ENCODE results near the gene INSYN2B. TPM values are rescaled to one million over a fixed set of nuclear protein-coding genes. Genes with fewer than 3 reads are reported as not detected.

INSYN2B gene
- total and polyA plus RNA-seq, 12 donors, result 0.08 to 0.94 (median 0.62) TPM; not detected in 2

DNA sequence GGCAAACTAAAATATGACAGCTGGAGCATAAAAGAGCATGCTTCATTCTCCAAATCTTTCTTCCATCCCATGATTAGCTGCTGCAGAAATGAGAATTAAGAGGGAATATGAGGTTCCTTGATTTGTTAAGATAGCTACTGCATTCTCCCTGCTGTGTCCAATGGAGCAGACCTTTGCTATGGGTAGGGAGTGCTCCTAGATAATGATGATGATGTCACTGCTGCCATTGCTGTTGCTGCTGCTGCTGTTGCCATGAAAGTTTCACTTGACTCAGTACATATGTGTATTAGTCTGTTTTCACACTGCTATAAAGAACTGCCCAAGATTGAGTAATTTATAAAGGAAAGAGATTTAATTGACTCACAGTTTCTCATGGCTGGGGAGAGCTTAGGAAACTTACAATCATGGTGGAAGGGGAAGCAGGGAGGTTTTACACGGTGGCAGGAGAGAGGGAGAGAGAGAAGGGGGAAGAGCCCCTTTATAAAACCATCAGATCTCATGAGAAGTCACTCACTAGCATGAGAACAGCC lies 128.9 kb downstream of the INSYN2B start:
- no peaks in the 10 kb centered on the region for H3K9me3 ChIP-seq (replicated peaks in 1 of 3)
- DNase-seq, result no peak
- no peak overlapping the region for H3K27ac ChIP-seq
- H3K27me3 ChIP-seq, result no peaks in the 10 kb centered on the region
- no peaks in the 10 kb centered on the region for H3K4me1 ChIP-seq (replicated peaks in 1 of 2)
- intact Hi-C loops (cut with DNase I), result no loop called here
- H3K4me3 ChIP-seq, result no peak overlapping the region
- TF ChIP-seq, protein P1, sequence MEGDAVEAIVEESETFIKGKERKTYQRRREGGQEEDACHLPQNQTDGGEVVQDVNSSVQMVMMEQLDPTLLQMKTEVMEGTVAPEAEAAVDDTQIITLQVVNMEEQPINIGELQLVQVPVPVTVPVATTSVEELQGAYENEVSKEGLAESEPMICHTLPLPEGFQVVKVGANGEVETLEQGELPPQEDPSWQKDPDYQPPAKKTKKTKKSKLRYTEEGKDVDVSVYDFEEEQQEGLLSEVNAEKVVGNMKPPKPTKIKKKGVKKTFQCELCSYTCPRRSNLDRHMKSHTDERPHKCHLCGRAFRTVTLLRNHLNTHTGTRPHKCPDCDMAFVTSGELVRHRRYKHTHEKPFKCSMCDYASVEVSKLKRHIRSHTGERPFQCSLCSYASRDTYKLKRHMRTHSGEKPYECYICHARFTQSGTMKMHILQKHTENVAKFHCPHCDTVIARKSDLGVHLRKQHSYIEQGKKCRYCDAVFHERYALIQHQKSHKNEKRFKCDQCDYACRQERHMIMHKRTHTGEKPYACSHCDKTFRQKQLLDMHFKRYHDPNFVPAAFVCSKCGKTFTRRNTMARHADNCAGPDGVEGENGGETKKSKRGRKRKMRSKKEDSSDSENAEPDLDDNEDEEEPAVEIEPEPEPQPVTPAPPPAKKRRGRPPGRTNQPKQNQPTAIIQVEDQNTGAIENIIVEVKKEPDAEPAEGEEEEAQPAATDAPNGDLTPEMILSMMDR (IDR thresholded peaks at IDR 0.05), result no peak
- no peaks in the 10 kb centered on the region for H3K36me3 ChIP-seq (replicated peaks in 1 of 2)
- 43 to 93% (median 69%) methylated on average over 1 of the region's 1 CpG for WGBS, 4 donors

DNA sequence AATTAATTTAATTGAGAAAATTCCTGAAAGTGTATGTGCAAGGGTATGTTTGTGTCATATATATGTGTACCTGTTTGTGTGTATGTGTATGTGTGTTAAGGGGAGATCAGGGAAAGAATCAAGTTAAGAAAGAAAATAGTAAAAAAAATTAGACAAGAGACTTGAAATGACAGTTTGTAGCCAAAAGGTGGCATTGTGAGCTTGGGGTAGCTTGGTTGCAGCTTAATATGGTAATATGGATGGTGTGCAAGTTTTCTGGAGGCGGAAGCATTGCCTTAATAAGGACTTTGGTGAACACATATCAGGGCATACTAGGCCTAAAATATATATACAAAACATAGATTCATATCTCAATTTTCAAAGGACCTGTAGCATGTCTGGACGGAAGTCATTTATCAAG lies 129.9 kb downstream of the INSYN2B start:
- Histone ChIP-seq H3K9me3 (replicated peaks in 1 of 3) (no peaks in the 10 kb centered on the region), H3K27me3 (no peaks in the 10 kb centered on the region), H3K36me3 (replicated peaks in 1 of 2) (no peaks in the 10 kb centered on the region), H3K4me3 (no peak overlapping the region), H3K27ac (no peak overlapping the region), H3K4me1 (replicated peaks in 1 of 2) (no peaks in the 10 kb centered on the region)
- no peak for TF ChIP-seq POLR2A (IDR thresholded peaks at IDR 0.05)
- TF ChIP-seq, protein P1 (IDR thresholded peaks at IDR 0.05), result no peak
- no peak for DNase-seq
- 93 to 97% (median 96%) methylated on average over 2 of the region's 2 CpGs for WGBS, 4 donors
- intact Hi-C loops (cut with DNase I), result no loop called here

DNA sequence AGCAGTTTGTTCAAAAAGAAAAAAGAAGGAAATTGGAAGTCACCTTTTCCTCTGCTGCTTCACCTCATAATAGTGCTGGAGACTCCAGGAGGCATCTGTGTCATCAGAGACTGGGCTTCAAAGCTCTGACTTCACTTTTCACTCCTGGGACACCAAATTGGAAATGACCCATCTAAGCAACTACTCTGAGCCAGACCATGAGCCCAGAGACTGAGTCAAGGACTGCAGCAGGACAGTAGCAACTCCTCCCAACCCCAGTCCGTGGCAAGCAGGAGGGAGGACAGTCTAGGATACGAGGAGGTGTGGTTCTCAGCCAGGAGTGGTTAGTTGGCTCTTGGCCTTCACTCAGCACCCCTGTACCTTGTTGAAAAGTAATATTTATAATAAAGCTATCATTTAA lies 131.5 kb downstream of the INSYN2B start:
- no peaks in the 10 kb centered on the region for H3K9me3 ChIP-seq (replicated peaks in 1 of 3)
- no peaks in the 10 kb centered on the region for H3K27me3 ChIP-seq
- intact Hi-C loops (cut with DNase I), result no loop called here
- H3K36me3 ChIP-seq (replicated peaks in 1 of 2), result no peaks in the 10 kb centered on the region
- WGBS, 4 donors, result 73 to 92% (median 78%) methylated on average over 2 of the region's 2 CpGs
- no peak overlapping the region for H3K4me3 ChIP-seq
- no peaks in the 10 kb centered on the region for H3K4me1 ChIP-seq (replicated peaks in 1 of 2)
- H3K27ac ChIP-seq, result no peak overlapping the region
- no peak for TF ChIP-seq POLR2A (IDR thresholded peaks at IDR 0.05)
- TF ChIP-seq, protein P1 (IDR thresholded peaks at IDR 0.05), result no peak
- DNase-seq, result no peak

DNA sequence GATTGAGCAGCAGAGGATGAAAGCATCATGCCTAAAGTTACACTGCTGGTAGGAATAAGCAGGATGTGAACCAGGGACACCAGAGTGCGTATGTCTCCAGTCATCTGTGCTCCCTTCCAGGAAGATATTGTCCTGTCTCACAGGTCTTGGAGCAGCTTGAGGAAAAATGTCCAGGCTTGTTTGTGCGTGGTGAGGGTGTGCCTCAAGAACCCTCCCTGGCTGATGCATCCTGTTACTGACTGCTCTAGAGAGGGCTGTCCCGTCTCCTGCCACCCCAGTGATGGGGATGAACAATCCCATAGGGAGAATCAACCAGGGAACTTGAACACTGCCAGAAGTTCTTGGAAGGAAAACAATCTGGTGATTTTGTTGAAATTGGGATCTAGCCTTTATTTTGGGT lies 132.0 kb downstream of the INSYN2B start:
- Histone ChIP-seq H3K9me3 (replicated peaks in 1 of 3) (no peaks in the 10 kb centered on the region), H3K36me3 (replicated peaks in 1 of 2) (no peaks in the 10 kb centered on the region), H3K4me1 (replicated peaks in 1 of 2) (no peaks in the 10 kb centered on the region), H3K4me3 (no peak overlapping the region), H3K27ac (no peak overlapping the region), H3K27me3 (no peaks in the 10 kb centered on the region)
- intact Hi-C loops (cut with DNase I), result no loop called here
- WGBS, 4 donors, result 72 to 90% (median 82%) methylated on average over 3 of the region's 3 CpGs
- TF ChIP-seq, protein P1 (IDR thresholded peaks at IDR 0.05), result no peak
- TF ChIP-seq POLR2A (IDR thresholded peaks at IDR 0.05), result no peak
- no peak for DNase-seq

All from adrenal gland (tissue), 12 donors.